CD8-positive, alpha-beta memory T cell (primary cell): ENCODE data around the gene NRP1. TPM values are rescaled to one million over a fixed set of nuclear protein-coding genes. Genes with fewer than 3 reads are reported as not detected.

Experiments used
- CTCF ChIA-PET: fragments of 350-600 bp; sonication (Branson Sonifier 250); formaldehyde crosslinking; loops from one replicate; lab custom pipeline; 2021; ENCODE audit warnings: antibody characterized with exemption; lab: Charles Lee
- POLR2A ChIA-PET: fragments of 350-600 bp; sonication (Branson Sonifier 250); formaldehyde crosslinking; loops from one replicate; lab custom pipeline; 2021; ENCODE audit warnings: antibody characterized with exemption; lab: Charles Lee
- DNase-seq, 5 donors: peaks; one replicate each; pipeline versions ENCODE4 v3.0.0 to v3.0.0-alpha.2; 2020 to 2022; ENCODE audit warnings: mixed read lengths in 1 of 5
- H3K27ac ChIP-seq: one replicate; pipeline ENCODE4 v1.7.0; 2013; ENCODE audit warnings: low read depth, mild to moderate bottlenecking, low read length, moderate library complexity
- H3K27me3 ChIP-seq: 2 replicates; pipeline ENCODE4 v1.7.0; 2013; ENCODE audit warnings: low read length, mild to moderate bottlenecking; ENCODE audit not compliant: insufficient read depth, poor library complexity, severe bottlenecking
- H3K36me3 ChIP-seq: 2 replicates; pipeline ENCODE4 v1.7.0; 2013; ENCODE audit warnings: mild to moderate bottlenecking, low read length, moderate library complexity; ENCODE audit not compliant: insufficient read depth
- H3K4me1 ChIP-seq: 2 replicates; pipeline ENCODE4 v1.7.0; 2013; ENCODE audit warnings: mild to moderate bottlenecking, low read length, moderate library complexity; ENCODE audit not compliant: insufficient read depth
- H3K4me3 ChIP-seq: 2 replicates; pipeline ENCODE4 v1.7.0; 2013; ENCODE audit warnings: mild to moderate bottlenecking, low read length
- H3K9me3 ChIP-seq: 2 replicates; pipeline ENCODE4 v1.7.0; 2013; ENCODE audit warnings: mild to moderate bottlenecking, low read length
- H3K27ac Mint-ChIP-seq, 8 donors: one replicate each; pipeline ENCODE4 v1.8.0; 2020 to 2021; ENCODE audit warnings: mixed read lengths in 8 of 8, mild to moderate bottlenecking in 6 of 8, inconsistent platforms in 3 of 8, moderate library complexity in 3 of 8
- H3K27me3 Mint-ChIP-seq, 2 donors: one replicate each; pipeline ENCODE4 v1.8.0; 2020 to 2021; ENCODE audit warnings: mixed read lengths in 2 of 2, mild to moderate bottlenecking in 1 of 2, moderate library complexity in 1 of 2
- H3K36me3 Mint-ChIP-seq, 3 donors: one replicate each; pipeline ENCODE4 v1.8.0; 2020 to 2021; ENCODE audit warnings: mixed read lengths in 3 of 3, inconsistent platforms in 1 of 3, mild to moderate bottlenecking in 1 of 3
- H3K4me1 Mint-ChIP-seq, 3 donors: one replicate each; pipeline ENCODE4 v1.8.0; 2020 to 2021; ENCODE audit warnings: mixed read lengths in 3 of 3, inconsistent platforms in 1 of 3, mild to moderate bottlenecking in 1 of 3
- H3K4me3 Mint-ChIP-seq, 7 donors: one replicate each; pipeline ENCODE4 v1.8.0; 2020 to 2021; ENCODE audit warnings: mixed read lengths in 7 of 7, mild to moderate bottlenecking in 6 of 7, moderate library complexity in 4 of 7, inconsistent platforms in 2 of 7
- H3K9me3 Mint-ChIP-seq, 5 donors: one replicate each; pipeline ENCODE4 v1.8.0; 2020 to 2022; ENCODE audit warnings: mixed read lengths in 5 of 5, mild to moderate bottlenecking in 3 of 5, moderate library complexity in 2 of 5, inconsistent platforms in 1 of 5
- polyA plus RNA-seq: library from polyadenylated mRNA; unstranded; fragments of 300-500 nt; fragmentation: Illumina TruSeq; gene quantifications from one replicate; pipeline ENCODE4 v1.2.3, GENCODE V29; 2021
- total RNA-seq, 2 experiments: library from RNA; stranded (reverse); gene quantifications; one replicate each; pipeline ENCODE4 v1.2.3, GENCODE V29; 2021

Gene NRP1
- total and polyA plus RNA-seq, 3 experiments from 2014 or later = 2.1 to 2.2 TPM; not detected in 1

DNA sequence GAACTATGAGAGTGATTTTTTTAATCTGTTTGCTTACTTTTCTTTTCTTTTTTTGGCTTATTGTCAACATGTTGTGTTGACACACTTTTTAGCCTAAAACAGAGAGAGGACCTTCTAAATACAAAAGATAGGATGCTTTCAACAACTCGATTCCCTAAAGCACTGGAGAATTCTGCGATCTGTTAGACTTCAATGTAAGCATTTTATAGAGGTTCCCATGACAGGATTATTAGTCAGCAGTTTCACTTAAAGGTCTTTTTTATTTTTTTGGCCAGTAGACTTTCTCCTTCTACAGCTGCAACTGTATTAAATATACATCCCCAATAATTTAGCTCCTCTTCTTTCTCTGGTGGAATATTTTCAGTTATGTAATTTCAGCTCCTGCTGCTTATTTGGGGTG is 12.7 kb upstream of the NRP1 start:
- Mint-ChIP-seq H3K36me3 (peaks cover 0 to 6% (median 1%) of the 10 kb centered on the region in 3 donors), H3K27ac (no peak overlapping the region), H3K4me3 (no peak overlapping the region), H3K27me3 (peaks cover 16 to 32% of the 10 kb centered on the region in 2 donors), H3K9me3 (peaks cover 0 to 4% (median 3%) of the 10 kb centered on the region in 5 donors), H3K4me1 (no peaks in the 10 kb centered on the region)
- Histone ChIP-seq H3K27ac (no peak overlapping the region), H3K27me3 (peaks cover 8% of the 10 kb centered on the region), H3K4me1 (no peaks in the 10 kb centered on the region), H3K4me3 (no peak overlapping the region), H3K9me3 (no peaks in the 10 kb centered on the region), H3K36me3 (no peaks in the 10 kb centered on the region)
- ChIA-PET POLR2A (no interaction called here), CTCF (interaction anchor here (1.4 kb wide), 1 partner anchor 15 kb away, joined by 4 read pairs; no protein-coding TSS in a partner anchor)
- no peak for DNase-seq

DNA sequence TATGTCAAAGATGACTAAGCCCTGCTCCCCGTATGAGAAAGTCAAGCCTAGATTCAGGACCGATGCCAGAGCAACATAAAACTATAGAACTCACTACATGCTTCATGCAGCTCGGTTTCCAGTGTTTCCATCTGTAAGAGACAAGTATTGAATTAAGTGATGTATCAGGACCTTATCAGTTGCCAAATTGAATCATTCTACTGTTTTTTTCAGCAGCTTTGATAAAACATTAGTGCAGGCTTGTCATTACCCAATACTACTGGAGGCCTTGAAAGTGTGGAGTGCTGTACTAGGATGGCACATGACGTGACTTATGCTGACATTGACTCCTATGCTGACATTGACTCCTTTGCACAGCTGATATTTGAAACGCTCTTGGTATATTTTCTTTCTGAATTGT is 10.8 kb upstream of the NRP1 start:
- peaks cover 8% of the 10 kb centered on the region for H3K27me3 ChIP-seq
- POLR2A ChIA-PET = no interaction called here
- H3K4me3 ChIP-seq = no peak overlapping the region
- Mint-ChIP-seq H3K4me3 (no peak overlapping the region), H3K4me1 (peaks cover 8 to 15% (median 10%) of the 10 kb centered on the region in 3 donors), H3K36me3 (peaks cover 0 to 6% (median 1%) of the 10 kb centered on the region in 3 donors), H3K27me3 (peaks cover 16 to 28% of the 10 kb centered on the region in 2 donors), H3K27ac (no peak overlapping the region), H3K9me3 (peaks cover 0 to 4% (median 3%) of the 10 kb centered on the region in 5 donors)
- no peaks in the 10 kb centered on the region for H3K36me3 ChIP-seq
- CTCF ChIA-PET = interaction anchor here (1.6 kb wide), 1 partner anchor 13 kb away, joined by 4 read pairs; no protein-coding TSS in a partner anchor
- no peak for DNase-seq
- H3K4me1 ChIP-seq = no peaks in the 10 kb centered on the region
- no peak overlapping the region for H3K27ac ChIP-seq
- H3K9me3 ChIP-seq = no peaks in the 10 kb centered on the region

DNA sequence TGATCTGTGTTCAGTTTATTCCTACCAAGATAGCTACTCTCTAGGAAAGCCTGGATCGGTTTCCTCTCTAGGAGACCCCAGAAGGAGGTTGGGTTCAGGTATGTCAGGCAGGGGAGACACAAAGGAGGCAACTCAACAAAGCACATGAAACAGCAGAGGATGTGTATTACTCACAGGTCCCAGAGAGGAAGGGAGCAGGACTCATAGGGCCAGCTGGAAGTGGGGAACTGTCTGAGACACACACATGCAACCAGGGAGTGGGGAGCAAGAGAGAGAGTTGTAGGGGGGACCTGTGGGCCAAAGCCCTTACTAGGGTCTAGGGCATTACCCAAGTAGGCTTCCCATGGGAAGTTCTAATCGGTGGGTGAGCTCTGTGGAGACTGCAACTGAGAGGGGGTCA is 10.2 kb upstream of the NRP1 start:
- Histone ChIP-seq H3K36me3 (no peaks in the 10 kb centered on the region), H3K9me3 (no peaks in the 10 kb centered on the region), H3K4me1 (no peaks in the 10 kb centered on the region), H3K27me3 (peaks cover 8% of the 10 kb centered on the region), H3K27ac (no peak overlapping the region), H3K4me3 (no peak overlapping the region)
- CTCF ChIA-PET = no interaction called here
- peaks cover 8 to 15% (median 10%) of the 10 kb centered on the region in 3 donors for H3K4me1 Mint-ChIP-seq
- peaks cover 0 to 4% (median 3%) of the 10 kb centered on the region in 5 donors for H3K9me3 Mint-ChIP-seq
- peaks cover 0 to 6% (median 1%) of the 10 kb centered on the region in 3 donors for H3K36me3 Mint-ChIP-seq
- no peak overlapping the region for H3K4me3 Mint-ChIP-seq
- peaks cover 16 to 29% of the 10 kb centered on the region in 2 donors for H3K27me3 Mint-ChIP-seq
- POLR2A ChIA-PET = no interaction called here
- no peak overlapping the region for H3K27ac Mint-ChIP-seq
- no peak for DNase-seq

DNA sequence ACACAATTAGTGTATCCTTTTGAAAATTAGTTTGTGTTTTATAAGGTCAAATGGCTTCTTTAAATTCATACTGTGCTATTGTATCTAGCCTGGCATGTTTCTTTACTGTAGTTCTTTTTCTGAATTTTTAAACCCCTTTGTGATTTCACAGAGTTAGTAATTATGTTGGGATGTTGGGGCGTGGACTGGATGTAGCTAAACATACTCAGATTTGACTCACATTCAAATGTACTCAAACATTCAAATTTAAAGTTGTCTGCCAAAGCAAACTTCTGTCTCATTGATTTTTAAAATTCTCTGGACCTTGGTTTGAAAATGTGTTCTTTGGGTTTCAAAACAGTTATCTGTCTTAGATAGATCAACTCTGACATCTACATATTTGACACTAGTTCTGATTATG is 7.2 kb upstream of the NRP1 start:
- peaks cover 0 to 4% (median 3%) of the 10 kb centered on the region in 5 donors for H3K9me3 Mint-ChIP-seq
- Histone ChIP-seq H3K27me3 (peaks cover 12% of the 10 kb centered on the region), H3K27ac (no peak overlapping the region), H3K9me3 (no peaks in the 10 kb centered on the region), H3K4me3 (no peak overlapping the region), H3K4me1 (no peaks in the 10 kb centered on the region), H3K36me3 (no peaks in the 10 kb centered on the region)
- CTCF ChIA-PET = no interaction called here
- H3K36me3 Mint-ChIP-seq = peaks cover 0 to 6% (median 0%) of the 10 kb centered on the region in 3 donors
- POLR2A ChIA-PET = no interaction called here
- H3K4me3 Mint-ChIP-seq = peak overlapping the region in 3 of 7 donors; percentile 13 to 58 (median 47)
- no peak overlapping the region for H3K27ac Mint-ChIP-seq
- no peak for DNase-seq
- H3K4me1 Mint-ChIP-seq = peaks cover 11 to 21% (median 15%) of the 10 kb centered on the region in 3 donors
- H3K27me3 Mint-ChIP-seq = peaks cover 19 to 50% of the 10 kb centered on the region in 2 donors

DNA sequence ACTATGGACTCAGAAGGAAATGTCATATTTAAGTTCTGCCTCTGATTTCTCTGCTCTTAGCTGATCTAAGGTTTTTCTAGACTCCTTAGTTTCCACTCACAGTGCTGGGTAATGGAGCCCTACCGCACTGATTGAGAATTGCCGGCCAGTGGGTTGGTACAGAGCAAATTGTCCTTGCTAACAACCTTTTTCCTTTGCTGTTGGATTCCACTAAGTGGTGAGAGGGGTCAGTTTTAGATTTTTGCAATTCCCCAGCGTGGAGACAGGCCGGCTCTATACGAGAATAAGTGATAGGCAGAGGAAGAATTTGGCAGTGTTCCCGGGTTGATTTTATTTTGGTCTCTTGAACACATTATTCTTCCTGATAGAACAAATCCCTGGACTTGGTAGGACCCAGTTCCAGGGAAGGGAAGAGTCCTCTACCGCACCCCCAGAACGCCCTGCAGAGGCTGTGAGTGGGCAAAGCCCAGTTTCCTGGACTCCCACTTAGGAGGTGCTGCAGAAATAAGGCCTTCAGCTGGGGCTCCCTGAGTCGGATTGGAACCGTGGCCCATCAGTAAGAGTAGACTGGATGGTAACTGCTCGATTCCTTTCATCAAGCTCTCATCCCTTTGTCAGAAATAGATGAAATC is 3.0 kb upstream of the NRP1 start:
- H3K9me3 ChIP-seq = no peaks in the 10 kb centered on the region
- H3K4me3 ChIP-seq = no peak overlapping the region
- H3K4me1 Mint-ChIP-seq = peaks cover 22 to 42% (median 28%) of the 10 kb centered on the region in 3 donors
- peak overlapping the region in 6 of 7 donors; percentile 33 to 67 (median 58) for H3K4me3 Mint-ChIP-seq
- peaks cover 9% of the 10 kb centered on the region for H3K4me1 ChIP-seq
- no peak for DNase-seq
- no peak overlapping the region for H3K27ac ChIP-seq
- peaks cover 30 to 48% of the 10 kb centered on the region in 2 donors for H3K27me3 Mint-ChIP-seq
- no peaks in the 10 kb centered on the region for H3K36me3 ChIP-seq
- H3K27ac Mint-ChIP-seq = peak overlapping the region in 1 of 8 donors; percentile 1
- no peaks in the 10 kb centered on the region for H3K9me3 Mint-ChIP-seq
- CTCF ChIA-PET = no interaction called here
- H3K27me3 ChIP-seq = peaks cover 26% of the 10 kb centered on the region
- POLR2A ChIA-PET = no interaction called here
- H3K36me3 Mint-ChIP-seq = peaks cover 0 to 2% (median 0%) of the 10 kb centered on the region in 3 donors

DNA sequence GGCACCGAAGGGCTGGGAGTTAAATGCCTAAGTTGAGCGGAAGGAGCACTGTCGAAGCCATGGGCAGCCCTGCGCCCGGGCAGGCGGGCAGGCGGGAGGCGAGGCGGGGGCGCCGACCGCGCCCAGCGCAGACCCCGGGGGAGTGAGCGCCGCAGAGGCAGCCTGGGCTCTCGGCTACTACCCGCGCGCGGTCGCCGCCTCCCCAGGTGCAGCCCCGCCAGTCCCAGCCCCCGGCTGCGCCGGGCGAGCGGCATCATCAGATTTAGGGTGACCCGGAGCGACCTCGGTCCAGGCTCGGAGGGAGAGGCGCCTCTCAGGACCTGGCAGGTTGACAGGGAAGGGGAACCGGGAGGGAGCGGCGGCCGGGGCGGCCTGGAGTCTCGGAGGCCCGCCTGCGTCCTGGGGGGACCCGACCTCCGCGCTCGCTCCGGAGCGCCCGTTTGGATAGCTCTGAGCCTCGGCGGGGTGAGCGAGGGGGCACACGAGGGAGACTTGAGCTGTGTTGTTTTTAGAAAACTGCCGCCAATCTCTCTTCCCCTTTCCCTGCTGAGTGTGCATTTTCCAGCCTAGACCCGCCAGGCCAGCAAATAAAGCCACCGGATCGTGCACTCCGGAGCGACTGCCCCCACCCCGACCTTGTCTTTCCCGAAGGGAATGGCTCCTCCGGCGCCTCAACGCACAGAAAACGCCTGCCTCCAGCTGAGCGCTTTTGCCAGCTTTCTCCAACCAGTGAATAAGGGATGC is 2.3 kb upstream of the NRP1 start:
- H3K36me3 Mint-ChIP-seq = peaks cover 0 to 2% (median 0%) of the 10 kb centered on the region in 3 donors
- H3K4me3 Mint-ChIP-seq = peak overlapping the region in 6 of 7 donors; percentile 43 to 76 (median 61)
- ChIA-PET POLR2A (no interaction called here), CTCF (no interaction called here)
- H3K9me3 ChIP-seq = no peaks in the 10 kb centered on the region
- H3K27ac ChIP-seq = no peak overlapping the region
- H3K27me3 ChIP-seq = peaks cover 30% of the 10 kb centered on the region
- peaks cover 9% of the 10 kb centered on the region for H3K4me1 ChIP-seq
- DNase-seq = no peak
- no peaks in the 10 kb centered on the region for H3K9me3 Mint-ChIP-seq
- H3K4me3 ChIP-seq = no peak overlapping the region
- H3K36me3 ChIP-seq = no peaks in the 10 kb centered on the region
- peaks cover 19 to 38% (median 24%) of the 10 kb centered on the region in 3 donors for H3K4me1 Mint-ChIP-seq
- H3K27ac Mint-ChIP-seq = no peak overlapping the region
- peaks cover 31 to 55% of the 10 kb centered on the region in 2 donors for H3K27me3 Mint-ChIP-seq

DNA sequence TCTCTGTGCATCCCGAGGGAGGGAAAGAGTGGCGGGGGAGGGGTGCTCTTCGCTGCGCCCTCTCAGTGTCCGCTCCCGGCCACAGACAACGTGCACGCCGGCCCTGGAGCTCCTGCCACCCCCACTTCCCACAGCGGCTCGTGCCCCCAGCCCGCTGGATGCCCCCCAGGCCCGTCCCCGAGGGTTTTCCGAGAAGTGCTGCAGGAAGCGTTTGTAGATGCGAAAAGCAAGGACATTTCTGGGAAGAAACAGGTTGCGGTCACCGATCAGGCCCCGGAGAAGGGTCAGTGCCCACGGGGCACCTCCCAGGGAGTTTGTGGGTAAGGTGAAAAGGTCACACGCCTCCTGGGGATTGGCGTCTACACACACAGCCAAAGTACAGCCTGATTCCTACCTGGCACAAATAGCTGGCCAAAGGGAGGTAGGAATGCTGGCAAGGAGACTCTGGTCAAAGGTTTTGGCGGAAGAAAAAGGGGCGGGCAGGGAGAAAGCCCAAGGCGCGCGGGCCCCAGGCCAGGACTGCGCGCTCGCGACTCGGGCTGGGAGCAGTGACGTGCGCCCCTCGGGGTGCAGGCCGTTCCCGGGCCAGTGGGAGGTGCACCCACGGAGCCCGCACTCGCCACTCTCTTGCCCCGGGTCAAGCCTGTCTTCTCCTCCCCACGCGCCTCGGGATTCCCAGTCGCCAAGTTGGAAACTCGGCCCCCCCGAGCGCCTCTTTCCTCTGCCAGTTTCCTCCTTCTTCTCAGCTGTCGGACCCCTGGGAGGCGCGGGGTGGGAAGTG is 1.5 kb upstream of the NRP1 start:
- Histone ChIP-seq H3K4me1 (peaks cover 9% of the 10 kb centered on the region), H3K27ac (no peak overlapping the region), H3K36me3 (no peaks in the 10 kb centered on the region), H3K4me3 (no peak overlapping the region), H3K9me3 (no peaks in the 10 kb centered on the region), H3K27me3 (peaks cover 35% of the 10 kb centered on the region)
- Mint-ChIP-seq H3K4me3 (peak overlapping the region in 6 of 7 donors; percentile 23 to 76 (median 42)), H3K36me3 (peaks cover 0 to 2% (median 0%) of the 10 kb centered on the region in 3 donors), H3K27ac (no peak overlapping the region), H3K4me1 (peaks cover 14 to 33% (median 21%) of the 10 kb centered on the region in 3 donors), H3K9me3 (no peaks in the 10 kb centered on the region), H3K27me3 (peaks cover 34 to 62% of the 10 kb centered on the region in 2 donors)
- POLR2A ChIA-PET = no interaction called here
- CTCF ChIA-PET = no interaction called here
- DNase-seq = no peak
